ENCODE results near the gene DBR1.

The DBR1 gene

DNA sequence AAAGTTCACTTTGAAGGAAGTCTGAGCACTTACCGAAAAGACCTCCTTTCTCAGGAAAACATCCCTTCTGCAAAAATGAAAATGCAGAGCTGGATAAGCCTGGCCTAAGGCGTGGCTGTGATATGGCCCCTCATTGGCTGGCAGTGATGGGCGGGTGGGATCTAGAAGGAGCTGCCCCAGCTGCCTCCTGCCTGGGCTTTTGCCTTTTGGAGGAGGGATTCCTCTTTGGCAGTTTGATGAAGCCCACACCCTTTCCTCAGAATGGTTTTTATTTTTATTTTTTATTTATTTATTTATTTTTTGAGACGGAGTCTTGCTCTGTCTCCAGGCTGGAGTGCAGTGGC, 55.3 kb downstream of the DBR1 start:
- no peak for DNase-seq

DNA sequence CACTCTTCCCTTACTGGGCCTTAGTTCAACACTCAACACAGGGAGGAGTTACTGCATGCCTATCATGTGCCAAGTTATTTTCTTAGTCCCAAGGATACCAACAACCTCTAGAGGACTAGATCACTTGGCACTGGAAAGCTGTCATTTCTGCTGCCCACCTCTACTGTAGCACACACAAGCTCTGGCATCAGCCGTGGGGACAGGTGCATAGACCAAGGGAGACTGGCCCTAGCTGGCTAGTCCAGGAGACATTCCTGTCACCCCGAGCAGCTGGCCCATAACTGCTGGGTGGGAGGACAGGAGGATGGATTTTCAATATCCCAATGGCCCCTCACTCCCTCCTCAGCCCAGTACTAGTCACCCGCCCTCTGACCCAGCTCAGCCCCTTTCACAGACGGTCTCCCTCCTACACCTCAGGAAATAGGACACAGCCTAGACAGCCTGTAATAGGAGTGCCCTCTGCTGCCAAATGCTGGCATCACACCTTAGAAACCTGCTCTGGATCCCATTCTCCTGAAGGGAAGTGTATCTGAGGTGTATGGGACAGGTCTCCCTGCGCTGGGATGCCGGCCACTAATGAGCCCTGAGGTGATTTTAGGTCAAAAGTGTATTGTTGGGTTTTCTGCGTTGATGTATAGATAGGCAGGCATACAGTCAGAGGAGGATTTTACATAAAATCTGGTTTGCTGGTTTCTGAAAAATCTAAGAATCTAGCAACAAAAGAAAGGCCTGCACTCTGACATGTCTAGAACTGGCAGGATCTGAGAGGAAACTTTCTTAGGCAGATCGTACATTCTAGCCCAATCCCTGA, 55.9 kb downstream of the DBR1 start:
- peak; percentile 49 for DNase-seq

DNA sequence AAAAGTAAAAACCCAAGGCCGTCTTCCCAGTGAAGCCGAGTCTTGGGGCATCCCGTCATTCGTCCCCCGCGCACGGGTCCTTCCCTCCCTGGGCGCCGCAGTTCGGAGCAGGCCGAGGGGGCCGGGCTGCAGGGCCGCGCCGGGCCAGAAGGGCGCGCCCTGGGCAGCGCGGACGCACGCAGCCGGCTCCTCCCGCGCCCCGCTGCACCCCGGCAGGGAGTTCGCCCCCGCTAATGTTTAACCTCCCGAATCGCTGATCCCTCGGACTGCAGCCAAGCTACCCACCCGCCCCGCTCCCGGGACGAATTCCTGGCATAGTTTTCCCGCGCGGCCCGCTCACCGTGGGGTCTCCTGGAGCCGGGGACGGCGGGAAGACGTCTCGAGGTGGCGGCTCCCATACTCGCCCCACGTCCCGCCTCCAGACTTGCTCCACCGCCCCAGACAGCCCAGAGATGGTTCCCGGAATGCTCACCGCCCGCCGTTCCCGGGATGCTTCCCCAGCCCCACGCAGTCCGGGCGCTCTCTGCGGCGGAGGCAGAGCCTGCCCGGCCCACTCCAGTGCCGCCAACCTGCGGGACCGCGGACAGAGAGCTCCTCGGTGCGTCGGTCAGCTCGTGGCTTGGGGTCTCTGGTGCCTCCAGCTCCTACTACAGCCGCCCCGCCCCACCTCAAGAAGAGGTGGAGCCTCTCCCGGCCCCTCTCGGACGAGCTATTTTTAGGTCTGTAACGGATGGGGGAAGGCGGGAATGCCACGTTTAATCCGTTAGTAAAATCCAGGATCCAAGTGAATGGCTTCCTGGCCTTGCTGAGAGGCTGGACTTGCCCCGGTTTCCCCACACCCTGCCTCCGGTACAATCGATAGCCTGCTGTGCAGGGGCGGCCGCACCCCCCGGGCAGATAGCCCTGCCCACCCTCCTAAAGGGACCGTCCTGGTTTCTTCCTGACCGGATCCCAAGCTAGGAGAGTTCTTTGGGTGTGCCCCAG, 59.4 kb downstream of the DBR1 start, which contains the start of gene DZIP1L:
TSS of gene DZIP1L (minus strand) at position 621 of the 984 bp plus-strand sequence. CDS start 11,637 bp downstream, outside the sequence.
- no peak for DNase-seq

DNA sequence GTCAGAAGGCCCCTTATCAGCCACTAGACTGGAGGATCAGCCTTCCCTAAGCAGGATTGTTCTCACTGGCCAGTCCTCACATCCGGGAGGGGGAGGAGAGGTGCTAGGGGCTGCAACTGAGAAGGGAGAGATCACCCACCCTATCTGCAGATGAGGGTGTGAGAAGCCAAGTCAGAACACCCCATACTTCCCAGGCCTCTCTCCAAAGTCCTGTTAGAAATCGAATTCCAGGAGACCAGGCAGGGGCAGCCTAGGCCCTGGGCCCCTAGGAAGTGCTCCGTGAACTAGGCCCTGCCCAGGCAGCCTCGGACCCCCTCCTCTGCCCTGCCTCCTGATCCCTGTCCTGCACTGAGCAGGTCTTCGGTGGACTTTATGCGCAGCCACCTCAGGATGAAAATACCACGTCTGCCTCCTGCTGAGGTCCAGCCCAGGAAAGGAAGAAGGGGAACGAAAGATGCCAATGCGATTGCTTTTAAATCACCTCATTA, 60.2 kb downstream of the DBR1 start:
- DNase-seq = no peak

DNA sequence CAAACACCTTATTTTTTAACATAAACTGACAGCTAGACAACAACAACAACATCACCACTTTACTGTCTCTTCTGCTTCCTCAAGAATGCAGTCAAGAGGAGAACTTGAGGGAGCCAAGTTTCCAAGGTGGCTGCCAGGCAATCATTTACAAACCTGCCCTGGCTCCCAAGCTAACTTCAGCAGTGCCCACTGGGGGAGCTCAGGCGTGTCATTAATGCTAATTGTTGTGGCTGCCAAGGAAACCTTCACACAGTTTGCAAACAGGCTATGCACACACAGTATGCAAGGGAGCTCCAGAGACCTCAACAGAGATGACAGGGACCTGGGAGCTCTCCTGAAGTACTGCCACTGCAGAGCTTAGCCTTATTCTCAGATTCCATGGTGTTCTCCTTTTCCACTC, 61.4 kb downstream of the DBR1 start:
- no peak for DNase-seq

DNA sequence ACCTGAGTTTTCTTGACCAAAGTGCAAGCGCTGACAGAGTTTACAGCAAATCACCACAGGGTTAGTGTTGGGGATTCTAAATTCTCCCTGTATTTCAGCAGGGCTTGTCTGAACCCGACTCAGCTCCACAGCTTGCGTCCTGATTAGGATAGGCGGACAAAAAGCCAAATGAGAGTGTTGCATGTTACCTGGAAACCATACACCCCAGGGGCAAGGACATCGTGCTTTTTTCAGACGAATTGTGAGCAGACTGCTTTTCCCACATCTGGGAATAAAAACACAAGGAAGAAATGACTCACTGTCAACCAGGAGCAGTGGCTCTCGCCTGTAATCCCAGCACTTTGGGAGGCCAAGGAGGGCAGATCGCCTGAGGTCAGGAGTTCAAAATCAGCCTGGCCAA, 62.4 kb downstream of the DBR1 start:
- DNase-seq = no peak

Data from NCI-H2227 treated with DMSO at 0.1 percent for 48 hours (cell line).